AG20443 (cell line): ENCODE results near the gene PDE4D.
"Not testable (repeated sequence)": the region's sequence is repeated elsewhere in the genome, so short reads cannot be mapped to it uniquely, and the experiment has no call there.

Experiments used
- DNase-seq: peaks from one replicate; pipeline ENCODE4 v3.0.0; 2012; ENCODE audit warnings: low spot score, mixed read lengths

The PDE4D gene

DNA sequence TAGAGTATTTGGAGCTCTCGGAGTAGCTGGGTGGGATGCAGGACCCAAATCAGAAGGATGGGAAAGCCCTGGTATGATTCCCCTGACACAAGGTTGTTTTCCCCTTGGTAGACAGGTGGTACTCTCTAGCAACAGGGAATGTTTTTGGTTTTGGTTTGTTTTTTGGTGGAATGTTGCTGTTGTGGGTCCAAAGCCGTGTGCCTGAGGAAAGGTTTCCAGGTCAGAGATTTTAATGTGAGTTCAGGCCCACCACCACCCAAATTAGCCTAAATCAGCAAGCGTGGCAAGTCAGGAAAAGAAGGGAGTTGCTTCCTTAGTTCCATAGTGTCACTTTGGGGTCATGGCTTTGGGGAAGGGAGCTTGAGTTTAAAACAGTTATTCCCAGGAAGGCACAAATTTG lies 925.2 kb downstream of the PDE4D start:
- no peak for DNase-seq

- DNase-seq = no peak
These were observed 925.8 kb downstream of the PDE4D start for GRCh38 chr5:58967597-58968281.

DNA sequence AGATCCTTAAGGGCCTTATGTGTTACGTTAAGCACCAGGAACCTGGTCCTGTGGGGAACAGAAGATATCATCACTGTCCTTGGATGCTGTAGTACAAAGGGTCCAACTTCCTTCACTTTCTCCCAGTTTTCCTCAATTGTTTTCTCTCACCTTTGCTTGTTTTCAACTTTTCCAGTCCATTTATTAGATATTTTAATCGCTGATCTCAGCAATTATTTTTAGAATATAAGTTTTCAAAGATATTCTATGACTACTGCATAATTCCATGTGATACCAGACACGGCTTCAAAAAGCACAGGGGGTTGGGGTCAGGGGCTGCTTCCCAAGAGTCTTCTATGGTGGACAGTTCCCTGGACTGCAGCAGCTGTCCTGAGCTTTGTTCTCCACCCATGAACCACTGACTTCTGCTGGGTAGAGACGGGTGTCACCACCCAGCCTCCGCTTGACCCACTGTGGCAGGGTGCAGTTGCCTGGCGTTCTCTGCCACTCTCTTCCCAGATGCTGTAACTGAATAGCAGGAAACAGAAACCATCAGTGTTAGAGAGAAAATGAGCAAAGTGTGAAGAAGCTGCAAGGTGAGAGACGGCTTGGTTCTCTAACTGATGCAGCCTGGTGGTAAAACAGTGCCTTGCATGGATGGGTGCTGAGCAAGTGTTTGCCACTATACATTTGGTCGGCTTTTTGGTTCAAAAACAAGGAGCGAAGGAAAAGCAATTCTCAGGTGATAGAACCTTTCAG lies 927.7 kb downstream of the PDE4D start:
- DNase-seq = no peak

- DNase-seq = no peak
These were observed 929.7 kb downstream of the PDE4D start for GRCh38 chr5:58963821-58964220.

DNA sequence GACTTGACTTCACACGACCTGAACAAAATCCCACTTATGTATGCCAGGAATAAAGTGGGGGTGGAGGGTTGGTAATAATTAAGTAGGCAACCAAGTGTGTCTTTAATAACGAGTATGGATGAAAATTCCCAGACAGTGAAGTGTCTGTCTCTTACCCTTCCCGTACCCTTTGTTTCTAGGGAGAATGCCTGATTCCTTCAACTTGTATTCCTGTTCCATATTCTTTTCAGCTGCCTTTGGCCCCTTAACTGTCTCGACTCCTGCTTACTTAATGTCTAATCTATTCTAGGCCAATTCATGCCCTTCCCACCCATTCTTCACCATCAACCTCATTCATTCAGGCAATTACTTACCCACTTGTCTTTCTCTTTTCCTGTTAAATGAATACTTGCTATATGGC lies 930.2 kb downstream of the PDE4D start:
- no peak for DNase-seq

DNA sequence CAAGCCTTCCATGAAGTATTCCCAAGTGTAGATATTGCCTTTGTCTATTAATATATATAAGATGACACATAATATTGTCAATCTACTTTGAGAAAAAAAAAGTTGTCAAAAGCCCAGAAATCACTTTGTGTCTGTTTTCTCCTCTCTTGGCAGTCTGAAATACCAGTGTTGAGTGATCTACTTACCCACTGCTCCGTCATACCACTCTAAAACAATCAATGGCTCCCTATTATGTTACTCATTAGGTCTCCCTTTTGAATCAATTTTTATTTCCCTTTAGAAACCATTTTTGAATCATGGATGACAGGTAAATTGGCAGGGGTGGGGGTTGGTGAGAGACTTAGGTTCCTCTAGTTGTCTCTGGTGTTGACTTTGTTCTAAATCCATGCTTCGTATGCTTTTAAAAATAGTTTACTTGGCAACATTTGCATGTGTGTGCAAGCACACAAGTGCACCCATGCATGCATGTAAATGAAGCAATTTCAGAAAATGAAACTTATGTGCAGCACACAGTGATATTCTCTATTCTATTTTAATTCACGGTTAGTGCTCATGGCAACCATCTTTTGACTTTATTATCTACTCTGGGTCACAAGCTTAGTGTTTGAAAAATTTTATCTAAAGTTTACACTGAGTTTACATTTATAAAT lies 931.8 kb downstream of the PDE4D start:
- no peak for DNase-seq

GRCh38 chr5:58958701-58959100 lies 934.8 kb downstream of the PDE4D start:
- no peak for DNase-seq

DNA sequence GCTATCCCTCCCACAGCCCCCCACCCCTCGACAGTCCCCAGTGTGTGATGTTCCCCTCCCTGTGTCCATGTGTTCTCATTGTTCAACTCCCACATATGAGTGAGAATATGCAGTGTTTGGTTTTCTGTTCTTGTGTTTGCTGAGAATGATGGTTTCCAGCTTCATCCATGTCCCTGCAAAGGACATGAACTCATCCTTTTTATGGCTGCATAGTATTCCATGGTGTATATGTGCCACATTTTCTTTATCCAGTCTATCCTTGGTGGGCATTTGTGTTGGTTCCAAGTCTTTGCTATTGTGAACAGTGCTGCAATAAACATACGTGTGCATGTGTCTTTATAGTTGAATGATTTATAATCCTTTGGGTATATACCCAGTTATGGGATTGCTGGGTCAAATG lies 940.3 kb downstream of the PDE4D start:
- not testable (repeated sequence) for DNase-seq

- DNase-seq = no peak
These were observed 943.3 kb downstream of the PDE4D start for GRCh38 chr5:58950224-58950623.

DNA sequence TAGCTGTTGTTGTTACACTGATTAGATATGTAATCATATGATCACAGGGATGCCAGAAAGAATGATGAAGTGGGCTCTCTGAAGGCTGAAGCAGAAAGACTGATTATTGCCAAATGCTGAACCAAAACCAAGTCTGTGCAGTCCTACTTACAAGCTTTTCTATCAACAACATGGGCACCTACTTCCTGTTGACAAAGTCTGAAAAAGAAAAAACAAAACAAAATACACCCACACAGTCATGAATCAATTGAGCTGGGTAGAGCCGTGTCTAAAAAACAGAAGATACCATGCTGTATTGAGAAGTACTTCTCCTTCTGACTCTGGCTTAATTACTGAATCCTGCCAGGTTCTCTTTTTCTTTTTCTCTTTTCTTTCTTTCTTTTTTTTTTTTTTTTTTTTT lies 947.3 kb downstream of the PDE4D start:
- no peak for DNase-seq

DNA sequence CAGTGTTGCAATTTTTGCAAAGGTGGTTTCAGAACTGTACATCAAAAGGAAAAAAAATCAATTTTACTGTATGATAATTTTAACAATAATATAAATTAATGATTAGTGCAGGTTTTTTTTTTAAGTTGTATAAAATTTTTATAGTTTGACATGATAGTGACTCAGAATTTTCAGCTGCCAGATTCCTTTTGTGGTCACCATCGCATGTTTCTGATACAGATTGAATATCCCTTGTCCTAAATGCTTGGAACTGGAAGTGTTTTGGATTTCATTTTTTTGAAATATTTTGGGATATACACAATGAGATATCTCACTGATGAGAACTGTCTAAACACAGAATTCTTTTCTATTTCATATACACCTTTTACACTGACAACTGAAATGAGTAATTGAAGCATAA lies 949.3 kb downstream of the PDE4D start:
- DNase-seq = no peak

DNA sequence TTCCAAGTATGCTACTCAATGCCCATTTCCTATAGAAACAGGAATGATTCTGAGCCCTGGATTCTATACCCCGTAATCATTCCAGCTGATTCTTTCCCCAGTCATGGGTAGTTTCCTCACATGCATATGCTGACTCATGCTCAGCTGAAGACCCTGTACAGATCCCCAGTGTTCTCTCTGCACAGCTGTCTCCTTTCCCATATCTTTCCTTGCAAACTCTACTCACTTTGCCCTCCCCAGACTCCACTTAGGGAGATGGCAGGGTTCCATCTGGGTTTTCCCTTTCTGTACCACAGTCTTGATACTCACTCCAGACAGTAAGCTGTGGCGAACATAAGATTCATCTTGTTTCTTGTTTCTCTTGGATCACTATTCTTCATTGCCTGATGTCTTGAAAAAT lies 953.1 kb downstream of the PDE4D start:
- DNase-seq = no peak

DNA sequence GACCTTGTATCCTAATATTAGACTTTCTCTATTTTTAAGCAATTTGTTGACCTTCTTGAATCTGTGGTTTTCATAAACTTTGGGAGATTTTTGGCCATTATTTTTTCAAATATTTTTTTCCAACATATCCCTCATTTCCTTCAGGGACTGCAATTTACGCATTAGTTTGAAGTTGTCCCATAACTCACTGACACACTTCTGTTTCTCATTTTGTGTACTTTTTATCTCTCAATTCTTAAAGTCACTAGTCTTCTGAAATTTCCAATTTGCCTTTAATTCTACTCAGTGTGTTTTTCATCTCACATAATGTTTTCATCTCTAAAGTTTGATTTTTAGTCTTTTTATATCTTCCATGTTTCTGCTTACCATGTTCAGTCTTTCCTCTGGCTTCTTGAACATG lies 953.9 kb downstream of the PDE4D start:
- no peak for DNase-seq

DNA sequence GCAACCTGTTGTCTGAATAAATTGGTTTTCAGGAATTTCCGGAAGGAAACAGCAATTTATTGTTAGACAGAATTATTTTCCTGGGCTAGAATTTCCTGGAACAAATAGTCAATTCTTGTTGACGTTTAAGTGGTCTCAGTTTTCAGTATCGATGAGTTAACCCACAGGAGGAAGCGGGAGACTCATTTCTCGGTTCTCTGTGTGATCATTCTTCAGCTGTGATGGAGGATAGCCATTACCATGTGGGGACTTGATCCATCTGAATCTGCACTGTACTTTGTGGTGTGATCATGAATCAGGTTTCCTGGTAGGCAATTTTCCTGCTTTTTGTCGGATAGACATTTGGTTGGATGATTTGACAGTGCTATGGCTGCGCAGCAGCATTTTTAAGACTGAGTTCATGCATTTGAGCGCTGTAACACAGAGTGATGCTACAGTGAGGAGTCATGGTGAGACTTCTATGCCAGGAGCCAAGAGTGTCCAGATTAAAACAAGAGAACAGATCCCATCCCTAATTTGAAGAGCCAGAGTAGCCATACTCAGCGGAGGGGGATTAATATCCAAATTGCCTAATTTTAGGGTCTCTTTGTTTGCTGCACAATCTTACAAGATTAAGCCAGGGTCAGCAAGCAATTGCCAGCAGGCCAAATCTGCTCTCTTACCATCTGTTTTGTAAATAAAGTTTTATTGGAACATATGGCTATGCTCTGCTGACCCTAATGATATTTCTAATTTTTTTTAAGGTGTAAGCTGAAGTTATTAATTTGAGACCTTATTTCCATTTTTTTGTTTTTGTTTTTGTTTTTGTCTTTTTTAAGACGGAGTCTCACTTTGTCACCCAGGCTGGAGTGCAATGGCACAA lies 954.7 kb downstream of the PDE4D start:
- DNase-seq = no peak

- DNase-seq = no peak
These were observed 956.4 kb downstream of the PDE4D start for GRCh38 chr5:58937031-58937681.

DNA sequence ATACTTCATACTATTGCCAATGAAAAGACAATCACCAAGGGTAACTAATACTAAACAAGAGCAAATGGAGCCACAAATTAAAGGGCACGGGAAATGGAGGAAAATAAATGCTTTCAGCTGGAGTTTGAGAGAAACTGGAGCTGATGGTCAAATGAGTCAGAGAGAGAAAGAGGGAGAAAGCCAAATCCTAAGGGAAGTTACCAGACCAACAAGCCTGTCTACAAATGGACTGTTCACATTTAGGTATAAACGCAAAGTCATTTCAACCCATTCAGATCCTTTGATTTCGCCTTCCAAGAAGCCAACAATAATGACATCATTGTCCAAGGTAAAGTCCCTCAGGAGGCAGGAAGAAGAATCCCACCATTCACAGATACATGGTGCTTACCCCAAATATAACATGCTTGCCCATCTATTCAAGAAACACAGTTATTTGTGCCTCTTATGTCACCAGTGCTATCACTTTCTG lies 958.9 kb downstream of the PDE4D start:
- no peak for DNase-seq

DNA sequence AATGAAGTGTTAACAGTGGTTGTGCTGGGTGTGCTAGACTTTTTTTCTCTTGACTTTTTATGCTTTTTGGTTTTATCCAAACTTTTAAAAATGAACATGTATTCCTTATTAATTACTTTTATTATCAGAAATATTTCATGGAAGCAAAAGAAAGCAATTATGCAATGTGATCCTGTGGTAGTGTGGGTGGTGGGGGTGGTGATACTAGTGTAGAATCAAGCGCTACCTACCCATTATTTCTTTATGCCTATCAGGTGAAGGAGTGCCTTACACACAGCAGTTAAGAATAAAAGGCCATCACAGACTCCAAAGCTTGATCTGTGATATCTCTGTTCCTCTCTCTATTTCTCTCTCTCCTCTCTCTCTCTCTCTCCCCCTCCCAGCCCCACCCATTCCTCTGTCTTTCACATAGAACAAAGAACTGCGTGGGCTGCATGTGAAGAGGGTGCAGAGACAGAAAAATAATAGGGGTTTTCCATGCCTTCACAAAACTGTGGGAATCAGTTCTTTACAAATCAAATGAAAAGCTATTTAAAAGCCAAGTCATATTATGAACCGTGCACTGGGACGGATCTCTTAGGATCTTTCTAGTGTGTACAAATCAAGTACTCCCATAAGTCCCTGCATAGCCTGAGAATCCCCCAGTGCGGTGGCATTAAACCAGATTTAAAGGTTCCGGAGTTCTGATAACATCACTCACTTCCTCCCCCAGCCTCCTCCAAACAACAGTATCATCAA lies 959.5 kb downstream of the PDE4D start:
- DNase-seq = no peak

DNA sequence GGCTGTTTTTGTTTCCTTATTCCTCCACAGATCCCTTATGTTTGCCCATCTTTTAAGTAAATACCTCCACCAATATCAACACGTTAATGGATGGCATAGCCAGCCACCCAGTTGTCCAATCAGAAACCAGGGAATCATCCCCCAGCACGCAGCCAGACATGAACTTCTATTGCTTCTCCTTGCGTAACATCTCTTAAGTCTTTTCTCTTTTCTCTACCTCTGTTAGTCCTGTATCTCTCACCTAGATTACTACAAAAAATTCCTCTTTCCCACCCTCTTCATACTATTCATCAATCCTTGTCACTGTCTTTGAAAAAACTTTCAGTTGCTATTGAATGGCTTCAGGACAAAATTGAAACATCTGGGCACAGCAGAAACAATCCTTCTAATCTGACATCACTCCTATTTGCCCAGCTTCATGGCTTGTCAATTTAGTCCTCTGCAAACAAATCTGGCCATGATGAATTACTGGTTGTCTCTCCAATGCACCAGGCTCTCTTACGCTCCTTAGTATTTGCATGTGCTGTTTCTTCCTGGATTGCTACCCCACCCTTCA lies 961.4 kb downstream of the PDE4D start:
- no peak for DNase-seq

DNA sequence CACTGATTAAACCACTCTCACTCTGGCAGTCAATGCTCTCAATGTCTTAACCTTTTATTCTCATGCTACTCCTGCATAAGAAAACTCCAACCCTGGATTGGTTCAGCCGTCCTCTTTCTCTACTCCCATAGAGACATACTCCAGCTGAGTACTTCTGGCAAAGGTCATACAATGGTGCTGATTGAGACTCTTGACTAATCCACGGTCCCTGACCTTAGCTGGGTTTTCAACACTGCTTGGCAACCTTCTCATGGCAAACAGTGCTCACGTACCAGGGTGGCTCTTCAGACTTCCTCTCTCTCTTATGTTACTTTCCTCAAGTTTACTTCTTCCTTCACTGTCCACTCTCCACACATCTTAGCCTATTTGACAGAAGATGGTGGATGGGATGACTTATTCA lies 963.0 kb downstream of the PDE4D start:
- DNase-seq = no peak

- no peak for DNase-seq
These were observed 963.8 kb downstream of the PDE4D start for GRCh38 chr5:58929726-58930125.

GRCh38 chr5:58927938-58928337 lies 965.6 kb downstream of the PDE4D start:
- no peak for DNase-seq
